Measurements from ENCODE around the gene SERINC2. TPM values are rescaled to one million over a fixed set of nuclear protein-coding genes. Genes with fewer than 3 reads are reported as not detected.

Gene SERINC2
- total RNA-seq, 1 donor from 2014 or later: 9.6 TPM

GRCh38 chr1:31417148-31417547 lies 4.1 kb downstream of the SERINC2 start:
- no peak overlapping the region for H3K9ac ChIP-seq
- DNase-seq (ENCODE audit: low spot score): no peak

GRCh38 chr1:31418626-31419323 lies 5.8 kb downstream of the SERINC2 start:
- H3K9me3 Mint-ChIP-seq: no peaks in the 10 kb centered on the region
- H3K9ac ChIP-seq: no peak overlapping the region
- H3K4me1 Mint-ChIP-seq: peaks cover 45% of the 10 kb centered on the region
- H3K79me2 ChIP-seq (ENCODE audit: low read depth): peaks cover 32% of the 10 kb centered on the region
- no peaks in the 10 kb centered on the region for H3K36me3 ChIP-seq
- TF ChIP-seq EZH2phosphoT487 (IDR thresholded peaks at IDR 0.05) (no peak), CTCF (IDR thresholded peaks at IDR 0.05) (no peak), EZH2 (IDR thresholded peaks at IDR 0.05) (no peak)
- H3K4me2 ChIP-seq: no peak overlapping the region
- H4K20me1 ChIP-seq (ENCODE audit: low read depth): peaks cover 46% of the 10 kb centered on the region
- DNase-seq (ENCODE audit: low spot score): no peak
- H2AFZ ChIP-seq (replicated peaks): no peak overlapping the region
- H3K27me3 ChIP-seq: no peaks in the 10 kb centered on the region
- H3F3A ChIP-seq (ENCODE audit: low read depth): peaks cover 19% of the 10 kb centered on the region
- H3K4me1 ChIP-seq: peaks cover 35% of the 10 kb centered on the region
- peaks cover 7% of the 10 kb centered on the region for H3K36me3 Mint-ChIP-seq
- peaks cover 8% of the 10 kb centered on the region for H3K27me3 Mint-ChIP-seq (ENCODE audit: insufficient read depth, low read depth)
- no peak overlapping the region for H3K4me3 Mint-ChIP-seq
- H3K4me3 ChIP-seq: no peak overlapping the region
- no peaks in the 10 kb centered on the region for H3K9me3 ChIP-seq (ENCODE audit: low read depth)
- H3K27ac ChIP-seq: no peak overlapping the region
- no peak overlapping the region for H3K27ac Mint-ChIP-seq

More at GRCh38 chr1:31417148-31417547, 4.1 kb downstream of the SERINC2 start:
- peak overlapping the region; percentile 17 for H3K4me3 Mint-ChIP-seq
- TF ChIP-seq EZH2phosphoT487 (IDR thresholded peaks at IDR 0.05) (no peak), EZH2 (IDR thresholded peaks at IDR 0.05) (no peak), CTCF (IDR thresholded peaks at IDR 0.05) (no peak)
- no peak overlapping the region for H3K4me3 ChIP-seq
- no peak overlapping the region for H3K27ac ChIP-seq
- no peaks in the 10 kb centered on the region for H3K9me3 ChIP-seq (ENCODE audit: low read depth)
- H3K27me3 Mint-ChIP-seq (ENCODE audit: insufficient read depth, low read depth): peaks cover 13% of the 10 kb centered on the region
- no peak overlapping the region for H3K27ac Mint-ChIP-seq
- peaks cover 8% of the 10 kb centered on the region for H3K27me3 ChIP-seq
- H3K36me3 Mint-ChIP-seq: peaks cover 7% of the 10 kb centered on the region
- peaks cover 40% of the 10 kb centered on the region for H3K4me1 ChIP-seq
- H4K20me1 ChIP-seq (ENCODE audit: low read depth): peaks cover 38% of the 10 kb centered on the region
- H3F3A ChIP-seq (ENCODE audit: low read depth): peaks cover 26% of the 10 kb centered on the region
- no peaks in the 10 kb centered on the region for H3K9me3 Mint-ChIP-seq
- H3K4me2 ChIP-seq: no peak overlapping the region
- H3K79me2 ChIP-seq (ENCODE audit: low read depth): peaks cover 26% of the 10 kb centered on the region
- no peak overlapping the region for H2AFZ ChIP-seq (replicated peaks)
- peaks cover 45% of the 10 kb centered on the region for H3K4me1 Mint-ChIP-seq
- no peaks in the 10 kb centered on the region for H3K36me3 ChIP-seq

- Mint-ChIP-seq H3K27ac (no peak overlapping the region), H3K4me1 (peaks cover 28% of the 10 kb centered on the region), H3K27me3 (ENCODE audit: insufficient read depth, low read depth) (peaks cover 4% of the 10 kb centered on the region)
These were observed 7.7 kb downstream of the SERINC2 start for GRCh38 chr1:31420716-31421115.

More at GRCh38 chr1:31420716-31421115, 7.7 kb downstream of the SERINC2 start:
- H2AFZ ChIP-seq (replicated peaks): no peak overlapping the region
- H3K9me3 Mint-ChIP-seq: no peaks in the 10 kb centered on the region
- TF ChIP-seq EZH2 (IDR thresholded peaks at IDR 0.05) (no peak), CTCF (IDR thresholded peaks at IDR 0.05) (no peak), EZH2phosphoT487 (IDR thresholded peaks at IDR 0.05) (no peak)
- H3K79me2 ChIP-seq (ENCODE audit: low read depth): peaks cover 19% of the 10 kb centered on the region
- no peak overlapping the region for H3K4me2 ChIP-seq
- no peak overlapping the region for H3K4me3 ChIP-seq
- H3K9ac ChIP-seq: no peak overlapping the region
- no peak overlapping the region for H3K4me3 Mint-ChIP-seq
- H3K36me3 Mint-ChIP-seq: peaks cover 2% of the 10 kb centered on the region
- no peaks in the 10 kb centered on the region for H3K27me3 ChIP-seq
- no peak overlapping the region for H3K27ac ChIP-seq
- peaks cover 12% of the 10 kb centered on the region for H3F3A ChIP-seq (ENCODE audit: low read depth)
- H3K9me3 ChIP-seq (ENCODE audit: low read depth): no peaks in the 10 kb centered on the region
- no peaks in the 10 kb centered on the region for H3K36me3 ChIP-seq
- peaks cover 21% of the 10 kb centered on the region for H3K4me1 ChIP-seq
- peaks cover 51% of the 10 kb centered on the region for H4K20me1 ChIP-seq (ENCODE audit: low read depth)
- DNase-seq (ENCODE audit: low spot score): no peak
